HEK293T (cell line): ENCODE results near the gene PLA2G2A.

Source experiments
- ARNT ChIP-seq: fragments of 450-650 bp; IDR thresholded peaks from 2 replicates; pipeline ENCODE4 v1.6.1; 2017; ENCODE audit warnings: mild to moderate bottlenecking
- BHLHE40 ChIP-seq: fragments of 450-650 bp; IDR thresholded peaks from 2 replicates; pipeline ENCODE4 v1.6.1; 2016; ENCODE audit warnings: mild to moderate bottlenecking, moderate library complexity, borderline replicate concordance
- FOXA1 ChIP-seq: fragments of 450-650 bp; IDR thresholded peaks from 2 replicates; pipeline ENCODE4 v1.6.1; 2016; ENCODE audit warnings: mild to moderate bottlenecking
- FOXM1 ChIP-seq: fragments of 450-650 bp; IDR thresholded peaks from 2 replicates; pipeline ENCODE4 v1.6.1; 2017; ENCODE audit warnings: mild to moderate bottlenecking, borderline replicate concordance
- HDGF ChIP-seq: fragments of 450-650 bp; IDR thresholded peaks from 2 replicates; pipeline ENCODE4 v1.6.1; 2017; ENCODE audit warnings: antibody characterized with exemption, borderline replicate concordance
- L3MBTL2 ChIP-seq: fragments of 450-650 bp; conservative IDR thresholded peaks from 2 replicates; pipeline ENCODE4 v1.6.1; 2016; ENCODE audit warnings: mild to moderate bottlenecking
- LEF1 ChIP-seq: fragments of 450-650 bp; IDR thresholded peaks from 2 replicates; pipeline ENCODE4 v1.6.1; 2017; ENCODE audit warnings: mild to moderate bottlenecking, borderline replicate concordance
- NFRKB ChIP-seq: fragments of 450-650 bp; IDR thresholded peaks from 2 replicates; pipeline ENCODE4 v1.6.1; 2016; ENCODE audit warnings: mild to moderate bottlenecking, moderate library complexity
- SP1 ChIP-seq: fragments of 450-650 bp; IDR thresholded peaks from 2 replicates; pipeline ENCODE4 v1.6.1; 2017
- TARDBP ChIP-seq: fragments of 450-650 bp; IDR thresholded peaks from 2 replicates; pipeline ENCODE4 v1.6.1; 2016
- ZNF384 ChIP-seq: fragments of 450-650 bp; IDR thresholded peaks from 2 replicates; pipeline ENCODE4 v1.6.1; 2016
- TF ChIP-seq, protein P1 (sequence below): fragments of 450-650 bp; IDR thresholded peaks from 2 replicates; pipeline ENCODE4 v1.6.1; 2016

DNA sequence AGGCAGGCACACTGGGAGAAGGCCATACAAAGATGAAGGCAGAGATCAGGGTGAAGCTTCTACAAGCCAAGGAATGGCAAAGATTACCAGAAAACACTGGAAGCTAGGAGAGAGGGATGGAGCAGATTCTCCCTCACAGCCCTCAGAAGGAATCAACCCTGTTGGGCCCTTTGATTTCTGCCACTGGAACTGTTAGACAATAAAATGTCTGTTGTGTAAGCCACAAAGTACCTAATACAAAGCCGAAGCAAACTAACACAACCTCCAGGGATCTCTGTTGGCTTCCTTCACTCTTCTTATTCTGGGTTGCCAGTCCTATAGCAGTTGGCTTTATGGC, 1.7 kb upstream of the PLA2G2A start:
- TF ChIP-seq FOXM1 (no peak), TARDBP (no peak), BHLHE40 (no peak), LEF1 (no peak), SP1 (no peak), NFRKB (no peak), ZNF384 (no peak), HDGF (no peak), L3MBTL2 (no peak), ARNT (no peak), FOXA1 (no peak)
- TF ChIP-seq, protein P1, sequence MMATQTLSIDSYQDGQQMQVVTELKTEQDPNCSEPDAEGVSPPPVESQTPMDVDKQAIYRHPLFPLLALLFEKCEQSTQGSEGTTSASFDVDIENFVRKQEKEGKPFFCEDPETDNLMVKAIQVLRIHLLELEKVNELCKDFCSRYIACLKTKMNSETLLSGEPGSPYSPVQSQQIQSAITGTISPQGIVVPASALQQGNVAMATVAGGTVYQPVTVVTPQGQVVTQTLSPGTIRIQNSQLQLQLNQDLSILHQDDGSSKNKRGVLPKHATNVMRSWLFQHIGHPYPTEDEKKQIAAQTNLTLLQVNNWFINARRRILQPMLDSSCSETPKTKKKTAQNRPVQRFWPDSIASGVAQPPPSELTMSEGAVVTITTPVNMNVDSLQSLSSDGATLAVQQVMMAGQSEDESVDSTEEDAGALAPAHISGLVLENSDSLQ, result no peak
